GM21576 (cell line): ENCODE measurements around the gene STARD3.

Experiments used
- ATAC-seq: cut with Tn5 transposase; IDR thresholded peaks from one replicate; pipeline ENCODE4 v1.9.1; 2021; ENCODE audit warnings: mild to moderate bottlenecking, moderate library complexity; ENCODE audit not compliant: unreplicated experiment

The STARD3 gene

GRCh38 chr17:39634384-39634871 is 2.5 kb upstream of the STARD3 start:
- ATAC-seq, result no peak

- ATAC-seq, result no peak
Measured at GRCh38 chr17:39635614-39636176, 1.2 kb upstream of the STARD3 start.

- no peak for ATAC-seq
Measured at GRCh38 chr17:39636587-39636926, 387 bp upstream of the STARD3 start.

- ATAC-seq, result no peak
Measured at GRCh38 chr17:39638317-39638716, 1.4 kb downstream of the STARD3 start.

GRCh38 chr17:39639043-39639442 is 2.1 kb downstream of the STARD3 start:
- no peak for ATAC-seq

GRCh38 chr17:39639566-39640458 is 2.9 kb downstream of the STARD3 start:
- ATAC-seq, result no peak

GRCh38 chr17:39640591-39641031 is 3.7 kb downstream of the STARD3 start:
- ATAC-seq, result no peak

GRCh38 chr17:39641097-39641496 is 4.2 kb downstream of the STARD3 start:
- no peak for ATAC-seq

GRCh38 chr17:39641883-39642282 is 4.9 kb downstream of the STARD3 start:
- no peak for ATAC-seq

- no peak for ATAC-seq
Measured at GRCh38 chr17:39642291-39643074, 5.5 kb downstream of the STARD3 start.

GRCh38 chr17:39643271-39643670 is 6.3 kb downstream of the STARD3 start:
- ATAC-seq, result no peak

- ATAC-seq, result no peak
Measured at GRCh38 chr17:39647256-39647655, 10.3 kb downstream of the STARD3 start.

GRCh38 chr17:39648616-39649366 is 11.8 kb downstream of the STARD3 start:
- no peak for ATAC-seq

GRCh38 chr17:39650121-39650579 is 13.2 kb downstream of the STARD3 start:
- no peak for ATAC-seq

- no peak for ATAC-seq
Measured at GRCh38 chr17:39651923-39652586, 15.1 kb downstream of the STARD3 start.

GRCh38 chr17:39652587-39653315 is 15.8 kb downstream of the STARD3 start:
- ATAC-seq, result no peak

GRCh38 chr17:39653316-39653661 is 16.3 kb downstream of the STARD3 start:
- no peak for ATAC-seq

GRCh38 chr17:39653662-39654331 is 16.9 kb downstream of the STARD3 start:
- ATAC-seq, result no peak

GRCh38 chr17:39655105-39655504 is 18.2 kb downstream of the STARD3 start:
- no peak for ATAC-seq
